HepG2 (cell line): Measurements from ENCODE around the gene TIMM44. TPM values are rescaled to one million over a fixed set of nuclear protein-coding genes. Genes with fewer than 3 reads are reported as not detected.
A peak's percentile ranks its signal among the peaks of the same experiment; 100 is the strongest.

Experiments used
- ATAC-seq: fragments of 200-7000 bp; cut with Tn5 transposase; 3 replicates; pipeline ENCODE4 v1.9.1; 2020; ENCODE audit warnings: mild to moderate bottlenecking, moderate library complexity
- BruUV-seq: library from RNA; stranded (reverse); fragments of 400-500 nt; replicated peaks from 2 replicates; lab custom pipeline; 2021; lab: Mats Ljungman, UMichigan
- CTCF ChIA-PET: fragments of 300-600 bp; formaldehyde crosslinking; extraction: SDS; loops from one replicate; lab custom pipeline; 2021; ENCODE audit warnings: low total read pairs, inconsistent platforms, low intra/inter-chr PET ratio; lab: Yijun Ruan, JAX
- POLR2A ChIA-PET: fragments of 350-600 bp; sonication (Branson Sonifier 250); formaldehyde crosslinking; loops from one replicate; lab custom pipeline; 2020; ENCODE audit warnings: antibody characterized with exemption, inconsistent platforms; lab: Yijun Ruan, JAX
- DNase-seq: peaks from one replicate; pipeline ENCODE4 v3.0.0-alpha.2; 2015; ENCODE audit warnings: low spot score
- FAIRE-seq: peaks from 3 replicates; lab custom pipeline; 2011; peaks lifted over from hg19 to GRCh38; lab: Jason Lieb, UNC
- H2AFZ ChIP-seq: one replicate; pipeline ENCODE4 v1.6.1; 2011; ENCODE audit warnings: low read length, inconsistent platforms
- H3K27ac ChIP-seq: fragments of 300-600 bp; 3 replicates; pipeline ENCODE4 v1.8.0; 2011; ENCODE audit warnings: mixed run types, mild to moderate bottlenecking, mixed read lengths, low read length, inconsistent platforms; ENCODE audit not compliant: insufficient read depth; ENCODE audit errors: extremely low read length
- H3K27me3 ChIP-seq, 2 experiments: fragments of 200-600 bp in 1 of 2; 2 replicates in 1 of 2; 3 replicates in 1 of 2; pipeline versions ENCODE4 v1.6.0 to v1.8.0; 2011; ENCODE audit warnings: low read length in 2 of 2, mild to moderate bottlenecking in 2 of 2, moderate library complexity in 2 of 2, inconsistent platforms in 1 of 2; ENCODE audit not compliant: insufficient read depth in 2 of 2, control insufficient read depth in 1 of 2
- H3K36me3 ChIP-seq, 2 experiments: fragments of 200-600 bp in 1 of 2; replicated peaks in 1 of 2; 2 replicates in 1 of 2; 3 replicates in 1 of 2; pipeline versions ENCODE4 v1.5.1 to v1.8.0; 2011; ENCODE audit warnings: low read length in 2 of 2, inconsistent platforms in 1 of 2; ENCODE audit not compliant: insufficient read depth in 2 of 2, control insufficient read depth in 1 of 2
- H3K4me1 ChIP-seq: 2 replicates; pipeline ENCODE4 v1.5.1; 2012; ENCODE audit warnings: low read length, inconsistent platforms; ENCODE audit not compliant: insufficient read depth
- H3K4me2 ChIP-seq: 2 replicates; pipeline ENCODE4 v1.6.0; 2011; ENCODE audit warnings: low read depth, low read length, inconsistent platforms
- H3K4me3 ChIP-seq, 3 experiments: fragments of 200-600 bp in 1 of 3; sonication (generic), shearing (Covaris generic) in 1 of 3; replicated peaks in 1 of 3; 2 replicates each; pipeline ENCODE4 v1.5.1; 2011 to 2016; ENCODE audit warnings: low read length in 3 of 3, inconsistent platforms in 2 of 3, low read depth in 2 of 3, mild to moderate bottlenecking in 2 of 3, control low read depth in 1 of 3, mixed read lengths in 1 of 3; ENCODE audit not compliant: insufficient read depth in 1 of 3
- H3K79me2 ChIP-seq: one replicate; pipeline ENCODE4 v1.6.1; 2011; ENCODE audit warnings: low read length, inconsistent platforms; ENCODE audit not compliant: insufficient read depth
- H3K9ac ChIP-seq: 2 replicates; pipeline ENCODE4 v1.6.0; 2011; ENCODE audit warnings: mild to moderate bottlenecking, low read depth, low read length, inconsistent platforms; ENCODE audit not compliant: insufficient read depth
- H3K9me3 ChIP-seq: 2 replicates; pipeline ENCODE4 v1.5.1; 2012; ENCODE audit warnings: mild to moderate bottlenecking, low read length
- H4K20me1 ChIP-seq: 2 replicates; pipeline ENCODE4 v1.6.0; 2011; ENCODE audit warnings: inconsistent platforms, mild to moderate bottlenecking, low read length, moderate library complexity; ENCODE audit not compliant: insufficient read depth
- CC2D1A ChIP-seq: sonication (generic); formaldehyde crosslinking; IDR thresholded peaks from 2 replicates; pipeline ENCODE4 v1.8.1; 2023; ENCODE audit warnings: mild to moderate bottlenecking, missing genetic modification reagents
- GATAD2A ChIP-seq: IDR thresholded peaks from 2 replicates; pipeline ENCODE4 v1.6.1; 2016
- LBX2 ChIP-seq: sonication (generic); formaldehyde crosslinking; IDR thresholded peaks from 2 replicates; pipeline ENCODE4 v1.5.0; 2020; ENCODE audit warnings: missing genetic modification reagents, mild to moderate bottlenecking, borderline replicate concordance
- MBNL3 ChIP-seq: fragments of 250-450 bp; sonication (Bioruptor Pico); conservative IDR thresholded peaks from 2 replicates; pipeline ENCODE4 v1.8.0; 2022; ENCODE audit warnings: mild to moderate bottlenecking, inconsistent platforms
- NFIC ChIP-seq: IDR thresholded peaks from 2 replicates; pipeline ENCODE4 v1.6.1; 2012; ENCODE audit warnings: mild to moderate bottlenecking, low read length, inconsistent platforms
- RBM22 ChIP-seq: fragments of 200-400 bp; formaldehyde crosslinking; optimal IDR thresholded peaks from 2 replicates; pipeline ENCODE3; 2017; ENCODE audit warnings: mild to moderate bottlenecking, low read length, moderate library complexity
- ZNF101 ChIP-seq: sonication (generic); formaldehyde crosslinking; IDR thresholded peaks from 2 replicates; pipeline ENCODE4 v1.4.0; 2020; ENCODE audit warnings: mild to moderate bottlenecking, low read depth, missing genetic modification reagents, borderline replicate concordance
- ZNF281 ChIP-seq: sonication (generic); formaldehyde crosslinking; IDR thresholded peaks from 2 replicates; pipeline ENCODE4 v1.4.0; 2020; ENCODE audit warnings: missing genetic modification reagents, borderline replicate concordance
- ZNF33B ChIP-seq: sonication (generic); formaldehyde crosslinking; IDR thresholded peaks from 2 replicates; pipeline ENCODE4 v1.5.1; 2020; ENCODE audit warnings: mild to moderate bottlenecking, missing genetic modification reagents
- ZNF432 ChIP-seq: sonication (generic); formaldehyde crosslinking; IDR thresholded peaks from 2 replicates; pipeline ENCODE4 v1.5.0; 2020; ENCODE audit warnings: missing genetic modification reagents, mild to moderate bottlenecking, borderline replicate concordance
- ZNF678 ChIP-seq: sonication (generic); formaldehyde crosslinking; IDR thresholded peaks from 2 replicates; pipeline ENCODE4 v1.4.0; 2020; ENCODE audit warnings: mild to moderate bottlenecking, missing genetic modification reagents
- ZNF713 ChIP-seq: sonication (generic); formaldehyde crosslinking; IDR thresholded peaks from 2 replicates; pipeline ENCODE4 v1.4.0; 2020; ENCODE audit warnings: mild to moderate bottlenecking, missing genetic modification reagents
- ZNF766 ChIP-seq: sonication (generic); formaldehyde crosslinking; IDR thresholded peaks from 2 replicates; pipeline ENCODE4 v1.5.0; 2020; ENCODE audit warnings: missing genetic modification reagents, borderline replicate concordance
- ZNF780A ChIP-seq: sonication (generic); formaldehyde crosslinking; IDR thresholded peaks from 2 replicates; pipeline ENCODE4 v1.8.0; 2022; ENCODE audit warnings: mild to moderate bottlenecking, missing genetic modification reagents, moderate library complexity
- ZNF839 ChIP-seq: sonication (generic); formaldehyde crosslinking; IDR thresholded peaks from 2 replicates; pipeline ENCODE4 v1.4.0; 2020; ENCODE audit warnings: missing genetic modification reagents, mild to moderate bottlenecking, borderline replicate concordance
- WGBS: methylation state at CpG from one replicate; pipeline ENCODE4 v1.1.6; 2017; ENCODE audit warnings: low lambda C conversion rate; 5-methylcytosine and 5-hydroxymethylcytosine counted together
- in situ Hi-C: cut with HindIII; loops from 2 replicates; pipeline ENCODE4 v1.10.0; 2017; ENCODE audit warnings: low pct_unique_long_range_greater_than_20kb; ENCODE audit not compliant: extremely low pct_ligation_motif_present
- intact Hi-C: fragments of 100-400 bp; cut with micrococcal nuclease; formaldehyde crosslinking; loops from one replicate; pipeline ENCODE4 v1.10.0; 2022; ENCODE audit not compliant: unreplicated experiment
- polyA plus RNA-seq, 8 experiments: library from polyadenylated mRNA; depleted of rRNA in 3 of 8; stranded (reverse) in 7 of 8; unstranded in 1 of 8; fragments of >200 nt; fragmentation: Illumina TruSeq in 4 of 8; extraction: Trizol in 4 of 8; gene quantifications; 2 replicates each; pipeline versions ENCODE4 v1.2.1 to v1.2.3, GENCODE V29; 2011 to 2016; ENCODE audit warnings: low read depth in 4 of 8, missing spikeins in 1 of 8, mixed read lengths in 1 of 8; ENCODE audit not compliant: insufficient read depth in 1 of 8
- total RNA-seq, 5 experiments: library from RNA; depleted of rRNA; stranded (reverse); fragments of >200 nt; fragmentation: Illumina TruSeq; extraction: Trizol; gene quantifications; 2 replicates each; pipeline ENCODE4 v1.2.3, GENCODE V29; 2016; ENCODE audit warnings: low read depth in 1 of 5

Gene TIMM44
- total and polyA plus RNA-seq, 2 of the 13 experiments (the other 11 are each of a cell fraction or from before 2014, with no cell fraction given) = 42.9 to 72.6 TPM

GRCh38 chr19:7987114-7987768 is 43.8 kb upstream of the TIMM44 start:
- Histone ChIP-seq H3K36me3 (peaks cover 52 to 87% of the 10 kb centered on the region in 2 experiments), H3K4me1 (no peaks in the 10 kb centered on the region), H3K4me3 (no peak overlapping the region), H3K79me2 (peaks cover 21% of the 10 kb centered on the region), H3K9ac (no peak overlapping the region), H3K9me3 (no peaks in the 10 kb centered on the region), H3K4me2 (no peak overlapping the region), H2AFZ (no peak overlapping the region), H4K20me1 (peaks cover 14% of the 10 kb centered on the region), H3K27me3 (no peaks in the 10 kb centered on the region), H3K27ac (no peak overlapping the region)
- intact Hi-C loops = no loop called here
- FAIRE-seq (no peak), DNase-seq (no peak), ATAC-seq (no peak)
- CTCF ChIA-PET = no interaction called here
- POLR2A ChIA-PET = no interaction called here
- BruUV-seq = no TSS peak
- in situ Hi-C loops = no loop called here
- TF ChIP-seq ZNF839 (no peak), GATAD2A (CRISPR knock-in tag) (no peak), RBM22 (peak; percentile 52)
- 97% methylated on average over 10 of the region's 17 CpGs for WGBS

- H3K27ac ChIP-seq = no peak overlapping the region
- peaks cover 18% of the 10 kb centered on the region for H3K79me2 ChIP-seq
- peaks cover 56 to 91% of the 10 kb centered on the region in 2 experiments for H3K36me3 ChIP-seq
- H3K27me3 ChIP-seq = no peaks in the 10 kb centered on the region
- peaks cover 12% of the 10 kb centered on the region for H4K20me1 ChIP-seq
- POLR2A ChIA-PET = no interaction called here
- FAIRE-seq = no peak
- H3K4me2 ChIP-seq = no peak overlapping the region
- ATAC-seq = no peak
- H2AFZ ChIP-seq = no peak overlapping the region
- in situ Hi-C loops = no loop called here
- intact Hi-C loops = no loop called here
- DNase-seq = no peak
- H3K9me3 ChIP-seq = no peaks in the 10 kb centered on the region
- no TSS peak for BruUV-seq
- CTCF ChIA-PET = no interaction called here
- no peaks in the 10 kb centered on the region for H3K4me1 ChIP-seq
- 96% methylated on average over 23 of the region's 23 CpGs for WGBS
- H3K9ac ChIP-seq = no peak overlapping the region
- no peak overlapping the region for H3K4me3 ChIP-seq
- TF ChIP-seq ZNF678 (CRISPR knock-in tag) = no peak
- no peak for TF ChIP-seq LBX2 (CRISPR knock-in tag)
- no peak for TF ChIP-seq ZNF281
- no peak for TF ChIP-seq ZNF33B (CRISPR knock-in tag)
- TF ChIP-seq MBNL3 (CRISPR knock-in tag) = no peak
- no peak for TF ChIP-seq ZNF101 (CRISPR knock-in tag)
- TF ChIP-seq ZNF780A (CRISPR knock-in tag) = no peak
- no peak for TF ChIP-seq ZNF432 (CRISPR knock-in tag)
- TF ChIP-seq NFIC = no peak
- TF ChIP-seq ZNF766 (CRISPR knock-in tag) = no peak
- TF ChIP-seq CC2D1A (CRISPR knock-in tag) = no peak
- TF ChIP-seq ZNF713 = no peak
Observed at GRCh38 chr19:7986321-7987113, 43.1 kb upstream of the TIMM44 start.
